ENCODE results near the gene TMEM51. TPM values are rescaled to one million over a fixed set of nuclear protein-coding genes. Genes with fewer than 3 reads are reported as not detected.

TMEM51 gene
- total and polyA plus RNA-seq, 2 of the 13 experiments (the other 11 are each of a cell fraction or from before 2014, with no cell fraction given): 12.2 to 22.3 TPM

- ChIA-PET POLR2A (no interaction called here), CTCF (ENCODE audit: low intra/inter-chr PET ratio, low total read pairs) (no interaction called here)
- Histone ChIP-seq H3K4me2 (ENCODE audit: low read depth, low read length) (no peak overlapping the region), H3K9ac (ENCODE audit: insufficient read depth, low read depth, low read length) (no peak overlapping the region), H3K4me1 (ENCODE audit: insufficient read depth, low read length) (peaks cover 77% of the 10 kb centered on the region), H3K9me3 (ENCODE audit: low read length) (no peaks in the 10 kb centered on the region), H3K79me2 (ENCODE audit: insufficient read depth, low read length) (peaks cover 4% of the 10 kb centered on the region), H3K27ac (ENCODE audit: extremely low read length, insufficient read depth, low read length) (no peak overlapping the region), H2AFZ (ENCODE audit: low read length) (no peak overlapping the region), H3K4me3 (replicated peaks in 1 of 3; ENCODE audit: insufficient read depth in 1 of 3, low read depth in 2 of 3, low read length in 3 of 3) (no peak overlapping the region), H4K20me1 (ENCODE audit: insufficient read depth, low read length) (no peaks in the 10 kb centered on the region), H3K27me3 (ENCODE audit: control insufficient read depth in 1 of 2, insufficient read depth in 2 of 2, low read length in 2 of 2) (no peaks in the 10 kb centered on the region), H3K36me3 (replicated peaks in 1 of 2; ENCODE audit: control insufficient read depth in 1 of 2, insufficient read depth in 2 of 2, low read length in 2 of 2) (no peaks in the 10 kb centered on the region; a peak in 1 of 5 replicates)
- TF ChIP-seq EZH2 (conservative IDR thresholded peaks at IDR 0.05; ENCODE audit: low read depth, low read length) (no peak), ISL2 (CRISPR knock-in tag; IDR thresholded peaks at IDR 0.05) (no peak), GZF1 (CRISPR knock-in tag; IDR thresholded peaks at IDR 0.05) (no peak), REL (CRISPR knock-in tag; conservative IDR thresholded peaks at IDR 0.05) (no peak), ZNF367 (CRISPR knock-in tag; IDR thresholded peaks at IDR 0.05; ENCODE audit: borderline replicate concordance) (no peak), HNF1B (CRISPR knock-in tag; IDR thresholded peaks at IDR 0.05) (no peak), ZNF17 (CRISPR knock-in tag; IDR thresholded peaks at IDR 0.05) (no peak), HNRNPK (IDR thresholded peaks at IDR 0.05; ENCODE audit: low read depth, low read length, poor library complexity, severe bottlenecking) (no peak), ZNF407 (CRISPR knock-in tag; IDR thresholded peaks at IDR 0.05; ENCODE audit: not compliant biosample characterization) (no peak), ZNF558 (CRISPR knock-in tag; IDR thresholded peaks at IDR 0.05; ENCODE audit: borderline replicate concordance) (no peak)
- FAIRE-seq: no peak
- intact Hi-C loops (cut with micrococcal nuclease; ENCODE audit: unreplicated experiment): no loop called here
- no peak for ATAC-seq
- BruUV-seq (replicated peaks): no TSS peak
- no peak for DNase-seq (ENCODE audit: low spot score)
- in situ Hi-C loops (cut with HindIII; ENCODE audit: extremely low pct_ligation_motif_present, low pct_unique_long_range_greater_than_20kb): no loop called here
- WGBS (ENCODE audit: low lambda C conversion rate): 82% methylated on average over 1 of the region's 6 CpGs
Measured at GRCh38 chr1:15141935-15142539, 11.5 kb upstream of the TMEM51 start.
